ENCODE results near the gene NHSL2. TPM values are rescaled to one million over a fixed set of nuclear protein-coding genes. Genes with fewer than 3 reads are reported as not detected.

Gene NHSL2
- total RNA-seq, 4 donors from 2014 or later, result 1.5 to 2.7 (median 2.1) TPM

DNA sequence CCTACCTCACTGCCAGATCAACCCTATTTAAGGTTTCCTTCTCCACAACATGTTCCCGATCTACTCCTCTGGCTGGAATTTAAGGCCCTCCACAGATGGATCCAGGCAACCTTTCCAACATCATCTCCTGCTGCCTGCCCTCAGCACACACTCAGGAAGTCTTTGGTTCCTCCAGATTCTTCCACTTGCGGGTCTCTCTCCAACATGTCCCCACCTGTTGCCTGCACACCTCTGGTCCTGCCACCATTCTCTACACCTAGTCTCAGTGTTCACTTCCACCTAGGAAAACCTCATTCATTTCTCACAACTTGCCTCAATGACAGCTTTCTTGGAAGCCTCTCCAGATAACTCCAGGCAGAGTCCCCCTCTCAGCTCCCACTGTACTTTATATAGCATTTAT, 140.9 kb downstream of the NHSL2 start:
- no peaks in the 10 kb centered on the region for H3K9me3 ChIP-seq
- TF ChIP-seq POLR2A (IDR thresholded peaks at IDR 0.05), result no peak
- H3K4me3 ChIP-seq, result no peak overlapping the region
- intact Hi-C loops (cut with DNase I; ENCODE audit: low total_unique reads) (no loop called here), in situ Hi-C loops (cut with MboI; ENCODE audit: low sequenced_read_pairs in 4 of 4) (no loop called here)
- H3K27ac ChIP-seq, result no peak overlapping the region
- DNase-seq (no peak), ATAC-seq (no peak)
- no peaks in the 10 kb centered on the region for H3K27me3 ChIP-seq
- H3K36me3 ChIP-seq, result no peaks in the 10 kb centered on the region
- H3K4me1 ChIP-seq, result no peaks in the 10 kb centered on the region

DNA sequence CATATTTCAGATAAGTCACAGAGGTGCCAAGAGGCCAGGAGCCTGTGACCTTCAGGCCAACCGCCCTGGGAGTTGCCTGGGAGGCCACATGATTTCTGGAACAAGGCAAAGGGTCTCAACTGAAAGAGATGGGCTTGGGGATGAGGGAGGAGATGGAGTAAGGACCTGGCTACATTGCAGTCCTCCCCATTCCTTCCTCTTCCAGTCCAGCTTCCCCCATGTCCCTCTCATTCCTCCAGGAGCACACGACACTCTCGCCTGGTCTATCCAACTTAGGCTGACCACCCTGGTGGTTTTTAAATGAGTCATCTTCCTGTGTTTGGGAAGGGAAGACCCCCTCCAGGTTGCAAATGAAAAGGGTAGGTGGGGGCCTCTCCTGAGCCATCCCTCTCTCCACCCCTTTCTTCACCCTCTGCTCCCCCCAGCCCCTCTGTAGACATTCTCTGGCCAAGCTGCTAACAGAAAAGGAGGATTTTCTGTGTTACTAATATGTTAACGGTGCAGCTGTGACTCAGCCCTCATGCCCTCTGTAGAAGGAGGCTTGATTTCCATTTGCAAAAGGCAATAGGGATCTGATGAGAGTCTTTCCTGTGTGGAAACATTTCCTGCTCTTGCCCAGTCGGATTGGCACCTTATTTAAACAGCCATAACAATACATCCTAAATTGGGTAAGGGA, 141.9 kb downstream of the NHSL2 start:
- H3K27ac ChIP-seq, result no peak overlapping the region
- no peaks in the 10 kb centered on the region for H3K27me3 ChIP-seq
- no peak for ATAC-seq
- no peaks in the 10 kb centered on the region for H3K36me3 ChIP-seq
- DNase-seq, result no peak
- in situ Hi-C loops (cut with MboI; ENCODE audit: low sequenced_read_pairs in 4 of 4), result no loop called here
- TF ChIP-seq, protein P1, sequence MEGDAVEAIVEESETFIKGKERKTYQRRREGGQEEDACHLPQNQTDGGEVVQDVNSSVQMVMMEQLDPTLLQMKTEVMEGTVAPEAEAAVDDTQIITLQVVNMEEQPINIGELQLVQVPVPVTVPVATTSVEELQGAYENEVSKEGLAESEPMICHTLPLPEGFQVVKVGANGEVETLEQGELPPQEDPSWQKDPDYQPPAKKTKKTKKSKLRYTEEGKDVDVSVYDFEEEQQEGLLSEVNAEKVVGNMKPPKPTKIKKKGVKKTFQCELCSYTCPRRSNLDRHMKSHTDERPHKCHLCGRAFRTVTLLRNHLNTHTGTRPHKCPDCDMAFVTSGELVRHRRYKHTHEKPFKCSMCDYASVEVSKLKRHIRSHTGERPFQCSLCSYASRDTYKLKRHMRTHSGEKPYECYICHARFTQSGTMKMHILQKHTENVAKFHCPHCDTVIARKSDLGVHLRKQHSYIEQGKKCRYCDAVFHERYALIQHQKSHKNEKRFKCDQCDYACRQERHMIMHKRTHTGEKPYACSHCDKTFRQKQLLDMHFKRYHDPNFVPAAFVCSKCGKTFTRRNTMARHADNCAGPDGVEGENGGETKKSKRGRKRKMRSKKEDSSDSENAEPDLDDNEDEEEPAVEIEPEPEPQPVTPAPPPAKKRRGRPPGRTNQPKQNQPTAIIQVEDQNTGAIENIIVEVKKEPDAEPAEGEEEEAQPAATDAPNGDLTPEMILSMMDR (IDR thresholded peaks at IDR 0.05 in 4 of 5, conservative IDR thresholded peaks at IDR 0.05 in 1 of 5), result no peak
- TF ChIP-seq POLR2A (IDR thresholded peaks at IDR 0.05), result no peak
- H3K4me3 ChIP-seq, result no peak overlapping the region
- intact Hi-C loops (cut with DNase I; ENCODE audit: low total_unique reads), result no loop called here
- H3K9me3 ChIP-seq, result no peaks in the 10 kb centered on the region
- no peaks in the 10 kb centered on the region for H3K4me1 ChIP-seq

DNA sequence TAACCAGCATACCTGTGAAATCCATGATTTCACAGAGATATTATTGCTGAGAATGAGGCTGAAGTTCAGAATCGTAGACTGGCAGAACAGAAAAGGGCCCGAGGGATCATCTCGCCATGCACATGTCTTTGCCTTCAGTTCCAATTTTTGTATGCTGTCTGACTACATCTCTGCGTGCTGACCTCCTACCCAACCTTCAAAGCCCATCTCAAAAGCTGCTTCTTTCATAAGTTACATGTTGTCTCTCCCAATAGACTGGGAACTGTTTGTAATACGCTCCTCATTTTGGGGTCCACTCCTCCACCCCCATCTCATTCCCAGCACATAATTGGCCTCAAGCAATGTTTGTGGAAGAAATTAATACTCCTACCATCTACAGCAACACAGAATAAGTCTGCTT, 142.9 kb downstream of the NHSL2 start:
- no peaks in the 10 kb centered on the region for H3K4me1 ChIP-seq
- H3K4me3 ChIP-seq, result no peak overlapping the region
- no peak overlapping the region for H3K27ac ChIP-seq
- H3K27me3 ChIP-seq, result no peaks in the 10 kb centered on the region
- in situ Hi-C loops (cut with MboI; ENCODE audit: low sequenced_read_pairs in 4 of 4), result no loop called here
- no peaks in the 10 kb centered on the region for H3K9me3 ChIP-seq
- H3K36me3 ChIP-seq, result no peaks in the 10 kb centered on the region
- no peak for DNase-seq
- no peak for TF ChIP-seq POLR2A (IDR thresholded peaks at IDR 0.05)
- intact Hi-C loops (cut with DNase I; ENCODE audit: low total_unique reads), result no loop called here
- no peak for ATAC-seq

DNA sequence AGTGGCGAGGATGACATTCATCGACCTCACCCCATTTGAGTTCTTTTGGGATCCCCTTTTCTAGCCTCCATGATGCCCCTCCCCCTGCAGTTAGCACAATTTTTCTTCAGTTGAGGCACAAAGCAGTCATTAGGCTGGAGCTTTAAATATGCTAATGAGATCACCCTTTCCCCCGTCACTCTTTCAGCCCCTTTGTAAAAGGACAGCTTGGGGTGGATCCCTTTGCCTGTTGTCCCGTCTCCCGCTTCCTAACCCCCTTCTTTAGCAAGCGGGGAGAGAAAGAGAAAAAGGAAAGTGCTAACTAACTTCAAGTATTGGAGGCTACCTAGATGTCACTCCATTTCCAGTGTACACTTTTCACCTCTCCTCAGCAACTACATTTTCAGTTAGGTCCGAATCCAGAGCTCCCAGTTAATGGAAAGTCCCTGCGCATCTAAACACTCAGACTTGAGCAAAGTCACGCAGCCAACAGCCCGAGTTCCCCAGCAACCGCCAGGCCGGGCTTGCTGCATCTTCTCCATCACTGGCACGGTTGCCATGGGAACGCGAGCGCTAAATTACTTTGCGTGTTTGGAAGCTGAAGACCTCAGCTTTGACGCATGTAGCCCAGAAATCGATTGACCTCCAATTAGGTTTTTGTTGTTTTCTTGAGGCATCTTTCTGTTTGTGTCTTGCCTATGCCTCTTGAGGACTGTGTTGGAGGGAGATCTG, 144.3 kb downstream of the NHSL2 start:
- TF ChIP-seq POLR2A (IDR thresholded peaks at IDR 0.05), result no peak
- TF ChIP-seq, protein P1 (IDR thresholded peaks at IDR 0.05 in 4 of 5, conservative IDR thresholded peaks at IDR 0.05 in 1 of 5), result no peak
- intact Hi-C loops (cut with DNase I; ENCODE audit: low total_unique reads) (no loop called here), in situ Hi-C loops (cut with MboI; ENCODE audit: low sequenced_read_pairs in 4 of 4) (no loop called here)
- Histone ChIP-seq H3K27ac (no peak overlapping the region), H3K36me3 (no peaks in the 10 kb centered on the region), H3K9me3 (no peaks in the 10 kb centered on the region), H3K4me1 (no peaks in the 10 kb centered on the region), H3K4me3 (no peak overlapping the region), H3K27me3 (no peaks in the 10 kb centered on the region)
- no peak for DNase-seq
- no peak for ATAC-seq

DNA sequence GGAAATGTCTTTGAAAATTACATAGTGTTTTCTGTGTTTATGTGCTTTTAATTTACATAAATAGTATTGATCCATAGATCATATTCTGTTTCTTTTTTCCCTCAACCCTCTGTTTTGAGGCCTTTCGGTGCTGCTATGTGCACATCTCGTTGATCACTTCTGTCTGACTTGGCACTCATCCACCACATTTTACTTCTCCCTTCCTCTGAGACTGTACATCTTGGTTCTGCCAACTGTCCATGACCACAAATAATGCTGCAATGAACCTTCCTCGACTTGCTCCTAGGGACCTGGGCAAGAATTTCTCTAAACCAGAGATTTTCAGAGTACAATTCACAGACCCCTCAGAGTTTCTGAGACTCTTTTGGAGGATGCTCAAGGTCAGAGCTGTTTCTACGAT, 146.7 kb downstream of the NHSL2 start:
- in situ Hi-C loops (cut with MboI; ENCODE audit: low sequenced_read_pairs in 4 of 4), result no loop called here
- Histone ChIP-seq H3K36me3 (no peaks in the 10 kb centered on the region), H3K4me3 (no peak overlapping the region), H3K27ac (no peak overlapping the region), H3K4me1 (no peaks in the 10 kb centered on the region), H3K27me3 (no peaks in the 10 kb centered on the region), H3K9me3 (no peaks in the 10 kb centered on the region)
- no peak for TF ChIP-seq POLR2A (IDR thresholded peaks at IDR 0.05)
- TF ChIP-seq, protein P1 (IDR thresholded peaks at IDR 0.05 in 4 of 5, conservative IDR thresholded peaks at IDR 0.05 in 1 of 5), result no peak
- DNase-seq (peak in 1 of 2 donors; percentile 4), ATAC-seq (no peak)
- intact Hi-C loops (cut with DNase I; ENCODE audit: low total_unique reads), result no loop called here
